ENCODE data around the gene LRRC56. TPM values are rescaled to one million over a fixed set of nuclear protein-coding genes. Genes with fewer than 3 reads are reported as not detected.

The LRRC56 gene
- total and polyA plus RNA-seq, 2 donors (not counting 1 experiment from before 2014, with no cell fraction given): 0.28 to 1.3 TPM

DNA sequence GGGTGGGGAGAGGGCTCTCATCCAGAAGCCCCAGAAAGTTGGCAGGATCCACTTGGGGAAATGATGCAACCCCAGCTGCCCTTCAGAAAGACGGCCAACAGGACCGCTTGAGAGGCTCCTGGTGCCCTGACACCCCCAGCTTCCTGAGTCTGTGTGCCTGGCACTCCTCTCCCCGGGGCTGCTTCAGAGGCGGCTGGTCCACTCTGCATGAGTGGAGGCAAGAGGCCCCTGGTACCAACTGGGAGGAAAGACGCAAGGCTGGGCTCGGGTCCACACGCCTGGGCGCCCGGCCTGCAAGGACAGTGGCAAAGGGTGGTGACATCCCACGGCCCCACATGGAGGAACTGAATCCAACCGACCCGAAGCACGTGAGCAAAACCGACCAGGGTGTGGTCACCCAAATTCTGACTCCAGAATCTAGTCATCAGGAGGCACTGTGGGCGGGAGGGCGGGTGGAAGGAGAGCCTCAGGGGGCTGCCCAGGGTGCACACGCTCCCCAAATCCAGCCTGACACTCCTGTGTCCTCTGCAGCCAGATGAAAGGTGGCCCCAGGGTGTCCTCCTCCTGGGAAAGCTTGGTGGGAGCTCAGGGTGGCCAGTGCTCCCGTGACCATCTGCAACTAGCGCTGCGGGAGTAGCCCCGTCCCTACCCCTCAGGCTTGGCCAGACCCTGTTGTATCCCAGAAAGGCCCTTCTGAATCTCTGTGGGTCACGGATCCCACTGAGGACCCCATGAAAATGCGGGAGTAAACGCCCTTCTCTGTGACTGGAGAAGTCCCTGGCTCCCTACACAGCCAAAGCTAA lies 33.9 kb upstream of the LRRC56 start:
- Histone ChIP-seq H3K27ac (ENCODE audit: insufficient read depth, low read length) (peak overlapping the region; percentile 83), H3K9me3 (ENCODE audit: control insufficient read depth, insufficient read depth, low read depth, low read length) (no peaks in the 10 kb centered on the region), H3K27me3 (ENCODE audit: control insufficient read depth, insufficient read depth, low read length) (no peaks in the 10 kb centered on the region), H3K4me2 (ENCODE audit: extremely low read depth, insufficient read depth, low read length) (peak overlapping the region; percentile 100), H4K20me1 (ENCODE audit: control insufficient read depth, extremely low read depth, insufficient read depth, low read length) (no peaks in the 10 kb centered on the region), H3K9ac (ENCODE audit: insufficient read depth, low read length) (peak overlapping the region; percentile 77), H3K4me1 (ENCODE audit: control insufficient read depth, extremely low read depth, insufficient read depth, low read length) (peaks cover 13% of the 10 kb centered on the region), H2AFZ (ENCODE audit: low read length) (no peak overlapping the region), H3K4me3 (replicated peaks in 1 of 4; ENCODE audit: control extremely low read depth in 1 of 4, insufficient read depth in 1 of 4, low read depth in 3 of 4, low read length in 4 of 4) (peak overlapping the region; percentile 51 to 96 (median 73)), H3K79me2 (ENCODE audit: control insufficient read depth, insufficient read depth, low read length) (peaks cover 56% of the 10 kb centered on the region), H3K36me3 (ENCODE audit: control insufficient read depth, insufficient read depth, low read length) (peaks cover 36% of the 10 kb centered on the region)
- TF ChIP-seq, protein P1, sequence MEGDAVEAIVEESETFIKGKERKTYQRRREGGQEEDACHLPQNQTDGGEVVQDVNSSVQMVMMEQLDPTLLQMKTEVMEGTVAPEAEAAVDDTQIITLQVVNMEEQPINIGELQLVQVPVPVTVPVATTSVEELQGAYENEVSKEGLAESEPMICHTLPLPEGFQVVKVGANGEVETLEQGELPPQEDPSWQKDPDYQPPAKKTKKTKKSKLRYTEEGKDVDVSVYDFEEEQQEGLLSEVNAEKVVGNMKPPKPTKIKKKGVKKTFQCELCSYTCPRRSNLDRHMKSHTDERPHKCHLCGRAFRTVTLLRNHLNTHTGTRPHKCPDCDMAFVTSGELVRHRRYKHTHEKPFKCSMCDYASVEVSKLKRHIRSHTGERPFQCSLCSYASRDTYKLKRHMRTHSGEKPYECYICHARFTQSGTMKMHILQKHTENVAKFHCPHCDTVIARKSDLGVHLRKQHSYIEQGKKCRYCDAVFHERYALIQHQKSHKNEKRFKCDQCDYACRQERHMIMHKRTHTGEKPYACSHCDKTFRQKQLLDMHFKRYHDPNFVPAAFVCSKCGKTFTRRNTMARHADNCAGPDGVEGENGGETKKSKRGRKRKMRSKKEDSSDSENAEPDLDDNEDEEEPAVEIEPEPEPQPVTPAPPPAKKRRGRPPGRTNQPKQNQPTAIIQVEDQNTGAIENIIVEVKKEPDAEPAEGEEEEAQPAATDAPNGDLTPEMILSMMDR (conservative IDR thresholded peaks at IDR 0.05 in 1 of 2, IDR thresholded peaks at IDR 0.05 in 1 of 2; ENCODE audit: low read depth in 1 of 2, low read length in 2 of 2): no peak
- TF ChIP-seq EZH2 (IDR thresholded peaks at IDR 0.05; ENCODE audit: low read length, missing control alignments): no peak
- peak; percentile 18 to 78 for DNase-seq (ENCODE audit: low read depth in 2 of 2)

- H3K27me3 ChIP-seq (ENCODE audit: control insufficient read depth, insufficient read depth, low read length): no peaks in the 10 kb centered on the region
- no peaks in the 10 kb centered on the region for H4K20me1 ChIP-seq (ENCODE audit: control insufficient read depth, extremely low read depth, insufficient read depth, low read length)
- no peak overlapping the region for H2AFZ ChIP-seq (ENCODE audit: low read length)
- H3K9ac ChIP-seq (ENCODE audit: insufficient read depth, low read length): peak overlapping the region; percentile 77
- peaks cover 13% of the 10 kb centered on the region for H3K4me1 ChIP-seq (ENCODE audit: control insufficient read depth, extremely low read depth, insufficient read depth, low read length)
- peak overlapping the region; percentile 70 to 96 (median 81) for H3K4me3 ChIP-seq (replicated peaks in 1 of 4; ENCODE audit: control extremely low read depth in 1 of 4, insufficient read depth in 1 of 4, low read depth in 3 of 4, low read length in 4 of 4)
- H3K4me2 ChIP-seq (ENCODE audit: extremely low read depth, insufficient read depth, low read length): peak overlapping the region; percentile 100
- H3K9me3 ChIP-seq (ENCODE audit: control insufficient read depth, insufficient read depth, low read depth, low read length): no peaks in the 10 kb centered on the region
- peaks cover 56% of the 10 kb centered on the region for H3K79me2 ChIP-seq (ENCODE audit: control insufficient read depth, insufficient read depth, low read length)
- peak; percentile 52 to 58 for DNase-seq (ENCODE audit: low read depth in 2 of 2)
- H3K27ac ChIP-seq (ENCODE audit: insufficient read depth, low read length): peak overlapping the region; percentile 83
- peaks cover 26% of the 10 kb centered on the region for H3K36me3 ChIP-seq (ENCODE audit: control insufficient read depth, insufficient read depth, low read length)
- no peak for TF ChIP-seq EZH2 (IDR thresholded peaks at IDR 0.05; ENCODE audit: low read length, missing control alignments)
- TF ChIP-seq, protein P1 (conservative IDR thresholded peaks at IDR 0.05 in 1 of 2, IDR thresholded peaks at IDR 0.05 in 1 of 2; ENCODE audit: low read depth in 1 of 2, low read length in 2 of 2): no peak
Measured at GRCh38 chr11:504053-504993, 33.0 kb upstream of the LRRC56 start.

DNA sequence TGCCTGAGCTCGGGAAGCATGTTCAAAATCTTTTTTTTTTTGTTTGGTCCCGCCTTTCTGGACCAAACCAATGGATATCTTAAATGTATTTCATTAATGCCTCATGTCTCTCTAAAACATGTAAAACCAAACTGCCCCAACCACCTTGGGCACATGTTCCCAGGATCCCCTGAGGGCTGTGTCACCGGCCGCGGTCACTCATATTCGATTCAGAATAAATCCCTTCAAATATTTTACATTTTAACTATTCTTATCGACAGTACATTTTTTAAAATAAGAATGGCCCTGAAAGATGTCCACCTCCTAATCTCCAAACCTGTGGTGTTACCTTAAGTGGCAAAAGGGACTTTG lies 32.4 kb upstream of the LRRC56 start:
- Histone ChIP-seq H3K4me3 (replicated peaks in 1 of 4; ENCODE audit: control extremely low read depth in 1 of 4, insufficient read depth in 1 of 4, low read depth in 3 of 4, low read length in 4 of 4) (peak overlapping the region; percentile 70 to 96 (median 81)), H3K27me3 (ENCODE audit: control insufficient read depth, insufficient read depth, low read length) (no peaks in the 10 kb centered on the region), H2AFZ (ENCODE audit: low read length) (no peak overlapping the region), H3K9me3 (ENCODE audit: control insufficient read depth, insufficient read depth, low read depth, low read length) (no peaks in the 10 kb centered on the region), H3K27ac (ENCODE audit: insufficient read depth, low read length) (peak overlapping the region; percentile 83), H3K4me2 (ENCODE audit: extremely low read depth, insufficient read depth, low read length) (peak overlapping the region; percentile 100), H3K36me3 (ENCODE audit: control insufficient read depth, insufficient read depth, low read length) (peaks cover 20% of the 10 kb centered on the region), H3K9ac (ENCODE audit: insufficient read depth, low read length) (no peak overlapping the region), H3K79me2 (ENCODE audit: control insufficient read depth, insufficient read depth, low read length) (peaks cover 56% of the 10 kb centered on the region), H3K4me1 (ENCODE audit: control insufficient read depth, extremely low read depth, insufficient read depth, low read length) (peaks cover 13% of the 10 kb centered on the region), H4K20me1 (ENCODE audit: control insufficient read depth, extremely low read depth, insufficient read depth, low read length) (no peaks in the 10 kb centered on the region)
- TF ChIP-seq, protein P1 (conservative IDR thresholded peaks at IDR 0.05 in 1 of 2, IDR thresholded peaks at IDR 0.05 in 1 of 2; ENCODE audit: low read depth in 1 of 2, low read length in 2 of 2): no peak
- TF ChIP-seq EZH2 (IDR thresholded peaks at IDR 0.05; ENCODE audit: low read length, missing control alignments): no peak
- DNase-seq (ENCODE audit: low read depth in 2 of 2): no peak

Data from fibroblast of lung (primary cell).